COR-L47 (cell line): ENCODE results near the gene KIF26B.
A peak's percentile ranks its signal among the peaks of the same experiment; 100 is the strongest.

Experiments used
- DNase-seq: peaks from one replicate; lab custom pipeline; 2025; lab: John Stamatoyannopoulos, UW

Gene KIF26B

DNA sequence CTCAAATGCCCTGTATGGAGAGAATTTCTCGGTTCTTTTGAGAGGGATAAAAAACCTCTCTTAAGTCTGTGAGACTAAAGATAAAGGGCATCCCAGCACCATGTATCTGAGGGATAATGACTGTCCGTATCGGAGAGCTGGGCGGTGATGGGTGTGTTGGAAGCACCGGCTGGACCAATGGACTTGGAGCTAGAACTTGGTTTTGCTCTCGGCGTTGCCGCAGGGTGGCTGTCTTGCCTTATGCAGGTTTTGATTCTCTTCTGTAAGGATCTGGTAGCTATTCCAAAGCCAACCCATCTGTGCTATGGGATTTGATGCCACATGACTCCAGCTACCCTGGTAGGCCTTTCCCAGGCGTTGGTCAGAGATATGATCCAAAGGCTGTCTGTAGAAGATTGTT lies 348.8 kb downstream of the KIF26B start:
- no peak for DNase-seq

DNA sequence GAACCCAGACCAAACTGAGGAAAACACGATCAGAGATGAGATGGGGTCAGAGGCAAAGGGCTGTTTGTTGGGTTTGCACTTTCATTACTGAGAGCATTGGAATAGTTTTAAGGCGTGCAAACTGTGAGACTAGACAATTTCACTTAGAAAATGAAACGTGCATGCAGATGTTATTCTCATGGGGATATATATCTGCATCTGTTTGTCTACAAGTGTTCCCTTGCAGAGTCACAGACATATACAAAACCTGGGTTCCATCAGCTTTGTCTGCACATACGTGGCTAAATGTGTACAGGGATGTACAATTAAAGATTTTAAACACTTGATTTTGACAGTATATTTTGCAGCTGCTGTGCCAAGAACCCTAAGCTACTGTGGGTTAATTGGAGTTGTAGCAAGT lies 355.4 kb downstream of the KIF26B start:
- DNase-seq, result no peak

DNA sequence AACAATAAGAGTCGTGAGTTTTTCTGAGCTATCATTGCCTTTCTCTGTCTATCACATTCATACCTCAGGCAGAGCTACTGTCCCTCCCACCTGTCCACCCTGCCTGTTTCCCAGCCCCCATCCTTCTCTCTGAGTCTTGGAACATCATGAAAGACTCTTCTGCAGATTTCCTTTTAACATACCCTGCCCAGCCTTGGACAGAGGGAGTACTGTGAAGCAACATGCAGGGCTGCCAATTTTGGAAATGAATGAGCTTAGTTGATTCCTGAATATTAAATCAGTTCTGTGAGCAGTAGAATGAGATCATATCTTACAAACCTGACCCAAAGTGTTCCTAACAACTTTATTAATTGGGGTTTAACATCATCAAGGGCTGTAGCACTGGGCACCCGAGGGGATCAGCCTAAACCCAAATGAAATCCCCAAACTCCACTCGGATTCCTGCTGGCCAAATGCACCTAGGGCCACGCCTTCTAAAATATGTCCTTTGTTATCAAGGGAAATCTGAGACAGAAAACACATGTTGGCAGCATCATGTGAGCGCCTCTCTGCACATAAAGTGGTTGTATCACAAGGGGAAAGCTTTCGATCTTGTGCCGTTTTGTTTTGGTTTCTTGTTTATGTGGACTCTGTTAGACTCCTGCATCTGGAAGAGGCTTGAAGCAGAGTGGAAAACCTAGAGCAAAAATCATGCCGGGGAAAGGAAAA lies 357.6 kb downstream of the KIF26B start:
- peak; percentile 22 for DNase-seq

DNA sequence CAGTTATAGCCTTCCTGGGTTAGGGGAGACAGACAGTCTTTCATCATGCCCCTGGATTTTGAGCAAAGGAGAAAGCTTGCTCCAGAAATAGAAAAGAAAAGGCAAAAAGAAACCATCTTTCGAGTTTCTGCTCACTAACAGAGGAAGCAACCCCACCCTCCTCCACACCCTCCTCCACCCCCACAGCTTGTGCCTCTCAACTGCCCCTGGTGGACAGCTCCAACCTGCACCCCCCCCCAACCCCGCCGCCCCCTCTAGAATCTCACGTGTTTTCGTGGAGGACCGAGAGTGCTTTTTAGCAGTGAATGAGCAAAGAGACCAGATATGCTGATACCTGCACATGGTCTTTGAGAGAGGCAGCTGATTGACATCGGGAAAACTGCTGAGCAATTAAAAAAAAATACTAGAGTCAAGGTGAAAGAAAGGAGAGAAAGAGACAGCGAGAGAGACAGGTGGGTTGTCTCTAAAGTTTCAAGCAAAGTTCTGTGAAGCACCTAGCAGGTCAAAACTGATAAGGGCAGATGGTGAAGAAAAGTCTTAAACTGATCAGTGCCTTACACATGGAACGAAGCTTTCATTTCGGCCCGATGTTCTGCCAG lies 358.3 kb downstream of the KIF26B start:
- DNase-seq, result peak; percentile 73

DNA sequence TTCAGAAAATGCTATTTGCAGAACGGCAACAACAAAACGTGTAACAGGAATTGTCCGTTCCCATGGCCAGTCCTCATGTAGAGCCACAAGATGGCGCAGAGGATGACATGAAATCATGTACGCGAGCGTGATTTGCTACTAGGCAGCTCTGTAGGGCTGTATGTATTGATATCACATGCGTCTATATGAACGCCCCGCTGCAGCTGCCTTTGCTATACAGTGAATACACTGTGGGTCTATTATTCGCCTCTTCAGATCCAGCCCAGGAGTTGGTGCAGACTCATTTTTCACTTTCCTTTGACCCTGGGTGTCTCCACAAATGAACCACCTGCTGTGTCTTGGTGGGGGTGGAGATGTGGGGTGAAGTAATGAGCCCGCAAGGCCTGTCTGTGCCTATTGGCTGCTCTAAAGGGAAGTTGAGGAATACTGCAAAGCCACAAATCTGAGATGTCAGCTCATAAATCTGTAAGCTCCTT lies 361.5 kb downstream of the KIF26B start:
- peak; percentile 13 for DNase-seq

DNA sequence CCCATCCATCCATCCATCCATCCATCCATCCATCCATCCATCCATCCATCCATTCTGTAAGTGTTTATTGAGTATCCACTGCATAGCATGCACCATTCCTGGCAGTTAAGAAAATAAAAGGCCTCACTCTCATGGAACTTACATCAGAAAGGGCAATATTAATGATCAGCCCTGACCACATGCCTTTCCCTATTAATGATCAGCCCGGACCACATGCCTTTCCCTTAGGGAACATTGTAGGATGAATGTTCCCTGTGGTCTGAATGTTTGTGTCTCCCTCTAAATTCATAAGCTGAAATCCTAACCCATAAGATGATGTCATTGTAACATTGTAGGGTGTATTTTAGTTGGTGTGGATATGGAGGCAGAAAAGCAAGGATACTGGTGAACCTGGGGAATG lies 365.8 kb downstream of the KIF26B start:
- DNase-seq, result no peak

DNA sequence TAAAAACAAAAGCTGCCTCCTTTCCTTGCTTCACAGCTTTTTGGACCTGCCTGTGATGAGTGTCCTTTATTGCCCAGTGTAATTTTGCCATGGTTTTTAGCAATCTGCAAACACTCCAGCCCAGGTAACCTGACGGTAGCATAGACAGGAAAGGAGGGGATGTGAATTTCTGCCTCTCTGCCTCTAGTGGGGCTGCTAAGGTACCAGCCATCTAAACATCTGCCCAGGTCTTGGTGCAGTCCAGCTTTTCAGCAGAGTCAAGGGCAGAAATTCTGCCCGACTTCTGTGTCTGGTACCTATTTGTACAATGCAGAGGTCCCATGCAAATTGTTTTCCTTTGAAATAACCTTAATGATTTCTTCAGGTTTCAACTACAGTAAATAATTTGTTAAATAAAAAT lies 371.4 kb downstream of the KIF26B start:
- DNase-seq, result no peak

DNA sequence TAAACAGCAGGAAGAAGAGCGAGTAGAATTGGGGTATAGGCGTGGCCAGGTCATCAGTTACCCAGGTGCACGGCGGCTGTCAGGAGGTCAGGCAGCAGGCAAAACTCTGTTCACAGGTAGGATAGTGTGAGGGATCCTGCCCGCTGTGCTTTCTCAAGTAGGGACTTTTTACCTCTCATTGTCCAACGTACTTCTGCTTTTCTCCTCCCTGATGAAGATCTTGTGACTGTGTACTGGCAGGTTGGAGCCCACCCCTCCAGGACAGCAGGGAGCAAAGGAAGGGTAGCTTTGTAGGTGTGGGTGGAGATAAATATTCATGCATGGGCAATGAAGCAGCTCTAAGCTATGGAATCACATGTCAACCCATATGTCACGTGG lies 373.5 kb downstream of the KIF26B start:
- DNase-seq, result no peak

DNA sequence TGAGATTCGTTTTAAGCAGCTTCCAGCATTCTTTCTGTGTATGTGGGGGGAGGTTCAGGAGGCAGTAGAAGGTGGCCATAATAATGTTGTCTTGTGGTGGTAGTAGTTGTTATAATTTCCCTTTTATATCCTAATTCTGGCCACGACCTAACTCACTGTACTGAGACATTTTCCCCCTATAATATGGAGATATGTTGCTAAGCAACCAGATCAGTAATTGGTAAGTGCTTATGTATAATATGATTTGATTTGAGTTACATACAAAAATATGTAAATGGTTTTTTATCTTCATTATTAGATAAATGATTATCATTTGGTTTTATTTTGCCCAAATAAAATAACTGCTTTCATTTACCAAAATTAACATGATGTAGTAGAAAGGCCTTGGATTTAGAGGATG lies 376.2 kb downstream of the KIF26B start:
- DNase-seq, result no peak

DNA sequence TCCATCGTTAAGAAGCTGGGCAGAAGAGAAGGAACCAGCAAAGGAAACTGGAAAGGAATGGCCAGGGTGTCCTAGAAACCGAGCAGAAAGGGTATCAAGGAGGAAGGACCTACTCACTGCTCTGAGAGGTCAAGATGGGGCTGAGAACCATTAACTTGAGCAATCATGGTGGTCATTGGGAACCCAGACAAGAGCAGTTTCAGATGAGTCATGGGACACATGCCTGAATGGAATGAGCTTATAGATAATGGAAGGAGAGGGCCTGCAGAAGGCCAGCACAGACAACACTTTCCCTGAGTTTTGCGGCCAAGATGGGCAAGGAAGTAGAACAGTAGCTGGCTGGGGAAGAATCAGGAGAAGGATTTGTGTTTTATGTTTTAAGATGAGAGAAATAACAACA lies 383.2 kb downstream of the KIF26B start:
- DNase-seq, result no peak

DNA sequence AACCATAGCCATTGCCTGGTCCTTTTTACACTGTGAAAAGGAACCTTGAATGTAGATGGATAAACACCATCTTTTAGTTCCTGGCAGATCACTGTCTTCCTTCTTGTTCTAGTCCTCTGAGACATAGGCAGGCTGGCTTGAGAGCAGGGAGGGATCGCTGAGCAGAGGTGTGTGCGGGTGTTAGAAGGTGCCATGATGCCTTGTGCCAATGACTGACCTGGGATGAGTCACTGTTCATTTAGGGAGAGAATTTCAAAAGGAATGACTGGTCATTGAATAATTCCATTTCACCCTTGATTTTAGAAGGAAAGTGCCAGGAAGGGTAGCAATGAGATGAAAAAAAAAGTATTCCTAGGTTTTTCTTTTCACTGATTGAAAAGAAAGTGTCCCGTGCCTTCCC lies 383.9 kb downstream of the KIF26B start:
- DNase-seq, result no peak

DNA sequence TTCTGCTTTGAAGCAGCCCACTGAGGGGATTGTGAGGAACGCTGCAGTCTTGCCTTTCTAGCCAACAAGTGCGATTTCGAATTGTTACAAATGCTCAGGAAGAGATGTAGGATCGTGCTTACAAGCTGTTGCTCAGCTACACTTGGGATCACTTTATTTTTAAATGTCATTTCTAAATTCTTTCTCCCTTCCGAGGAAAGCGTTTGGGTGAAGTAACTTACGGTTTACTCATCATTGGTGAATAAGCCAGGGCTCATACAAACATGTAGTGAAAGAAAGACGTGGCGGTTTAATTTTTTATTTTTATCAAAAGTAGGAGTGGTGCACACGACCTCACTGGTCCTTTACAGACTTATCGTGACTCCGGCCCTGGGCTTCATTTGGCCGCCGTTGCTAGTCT lies 386.6 kb downstream of the KIF26B start:
- DNase-seq, result no peak

DNA sequence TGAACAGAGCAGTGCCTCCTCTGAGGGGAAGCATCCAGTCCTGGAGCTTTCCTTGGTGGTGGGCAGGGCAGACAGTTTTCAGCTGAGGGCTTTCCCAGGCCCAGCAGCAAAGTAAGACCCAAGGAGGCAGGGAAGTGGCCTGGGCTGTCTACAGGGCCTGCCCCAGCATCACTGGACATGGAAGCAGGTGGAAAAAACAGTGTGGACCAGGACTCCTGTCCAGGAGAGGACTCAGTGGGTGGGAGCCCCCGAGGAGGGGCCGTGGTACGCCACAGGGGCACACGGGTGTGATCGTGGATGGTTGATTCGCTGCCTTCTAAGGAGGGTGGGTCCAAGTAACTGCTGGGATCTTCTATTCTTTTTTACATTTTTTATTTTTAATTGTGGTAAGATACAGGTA lies 387.6 kb downstream of the KIF26B start:
- DNase-seq, result no peak

DNA sequence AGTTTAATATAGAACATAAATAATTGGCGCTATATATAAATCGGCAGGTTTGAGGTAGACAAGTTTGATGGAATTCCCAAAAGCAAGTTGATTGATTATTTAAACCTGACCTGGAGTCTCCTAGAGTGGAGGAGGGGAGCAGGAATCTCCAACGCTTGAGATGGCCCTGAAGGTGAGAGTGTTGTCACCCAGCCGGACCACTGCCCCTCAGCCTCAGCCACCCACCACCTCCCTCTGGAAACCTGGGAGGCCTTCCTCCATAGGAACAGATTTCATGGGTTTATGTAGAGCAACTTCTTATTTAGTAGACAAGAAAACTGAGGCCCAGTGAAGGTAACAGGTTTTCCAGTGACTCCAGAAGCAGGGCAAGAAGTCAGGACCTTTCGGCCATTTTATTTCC lies 389.5 kb downstream of the KIF26B start:
- DNase-seq, result no peak

DNA sequence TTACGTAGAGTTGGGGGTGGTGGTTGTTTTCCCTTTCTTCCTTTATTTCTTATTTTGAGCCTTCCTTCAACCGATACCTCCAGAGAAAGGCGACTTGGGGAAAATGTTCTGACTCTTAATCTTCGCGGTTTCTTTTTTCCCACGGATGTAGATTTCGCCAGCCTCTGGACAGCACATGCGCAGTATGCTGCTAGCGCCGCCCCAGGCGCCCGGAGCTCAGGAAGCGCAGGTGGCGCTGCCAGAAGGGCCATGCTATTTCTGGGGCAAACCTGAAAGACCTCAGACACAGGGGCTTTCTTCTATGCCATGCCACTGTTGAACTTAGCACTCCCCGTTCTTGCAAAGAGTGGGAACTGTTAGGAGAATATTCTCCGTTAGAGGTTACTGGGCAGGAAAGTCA lies 392.1 kb downstream of the KIF26B start:
- no peak for DNase-seq

DNA sequence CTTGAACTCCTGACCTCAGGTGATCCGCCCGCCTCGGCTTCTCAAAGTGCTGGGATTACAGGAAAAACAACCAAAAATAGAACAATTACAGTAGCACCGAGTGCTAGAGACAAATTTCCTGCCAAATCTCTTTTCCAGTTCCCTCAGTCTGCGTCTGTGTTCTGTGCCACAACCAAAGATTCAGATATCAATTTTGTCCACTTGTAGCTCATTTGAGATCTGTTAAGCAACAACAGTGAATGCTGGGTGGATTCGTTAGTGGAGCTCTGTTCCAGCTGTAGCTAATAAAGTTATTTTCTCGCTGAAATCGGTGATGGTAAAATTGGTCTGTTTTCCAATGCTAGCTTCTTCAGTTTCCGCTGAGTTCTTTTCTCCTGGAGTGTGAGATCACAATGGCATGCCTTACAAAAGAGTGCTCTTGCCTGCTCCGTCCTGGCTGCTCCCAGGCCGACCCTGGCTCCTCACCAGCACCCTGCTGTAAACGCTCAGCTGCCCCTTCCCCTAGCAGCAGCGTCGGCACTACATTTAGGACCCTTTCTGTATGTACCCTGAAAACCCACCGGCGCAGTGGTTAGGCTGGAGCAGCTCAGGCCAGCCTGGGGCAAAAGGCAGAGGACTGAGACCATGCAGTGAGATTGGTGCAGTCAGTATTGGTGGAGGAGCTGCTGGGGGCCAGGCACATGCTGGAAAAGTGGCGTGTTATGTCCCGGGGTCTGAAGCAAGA lies 395.4 kb downstream of the KIF26B start:
- DNase-seq, result no peak

DNA sequence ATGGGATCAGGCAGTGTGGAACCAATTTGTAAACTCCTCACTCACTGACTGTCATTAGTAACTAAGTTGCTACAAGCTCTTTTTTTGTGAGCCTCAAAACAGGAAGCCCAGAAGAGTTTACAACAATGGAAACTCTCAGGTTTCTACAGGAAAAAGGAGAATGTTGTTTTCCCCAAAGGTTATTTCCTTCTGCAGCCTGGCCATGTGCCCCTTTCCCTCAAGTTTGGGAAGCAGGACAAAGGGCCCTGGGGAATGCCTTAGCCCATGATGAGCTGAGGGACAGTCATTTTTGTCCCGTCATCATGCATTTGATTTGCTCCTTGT lies 395.9 kb downstream of the KIF26B start:
- DNase-seq, result no peak

DNA sequence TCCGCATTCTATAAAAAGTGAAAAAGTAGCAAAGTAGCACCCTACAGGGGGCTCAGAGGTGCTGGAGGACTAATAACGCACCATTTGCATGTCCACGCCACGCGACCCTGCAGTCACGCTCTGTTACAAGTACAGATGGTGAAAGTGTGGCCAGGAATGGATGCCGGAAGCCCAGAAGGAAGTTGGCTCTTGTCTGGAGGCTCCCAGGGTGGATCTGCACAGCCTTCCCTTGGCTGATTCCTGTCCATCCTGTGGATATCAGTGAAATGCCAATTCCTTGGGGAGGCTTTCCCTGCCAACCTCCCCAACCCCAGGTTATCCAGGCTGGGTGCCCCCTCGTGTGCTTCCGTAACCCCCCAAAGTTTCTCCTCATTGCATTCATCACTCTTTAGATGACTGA lies 396.8 kb downstream of the KIF26B start:
- DNase-seq, result no peak

DNA sequence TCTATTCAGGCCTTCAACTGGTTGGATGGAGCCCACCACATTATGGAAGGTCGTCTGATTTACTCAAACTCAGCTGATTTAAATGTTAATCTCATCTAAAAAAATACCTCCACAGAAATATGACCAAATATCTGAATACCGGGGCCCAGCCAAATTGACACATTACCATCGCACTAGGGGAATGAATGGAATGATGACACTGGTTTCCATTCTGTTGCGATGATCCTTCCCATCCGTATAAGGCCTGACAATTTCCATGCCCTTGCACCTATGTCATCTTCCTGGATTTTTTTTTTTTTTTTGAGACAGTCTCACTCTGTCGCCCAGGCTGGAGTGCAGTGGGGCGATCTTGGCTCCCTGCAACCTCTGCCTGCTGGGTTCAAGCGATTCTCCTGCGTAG lies 397.5 kb downstream of the KIF26B start:
- no peak for DNase-seq

DNA sequence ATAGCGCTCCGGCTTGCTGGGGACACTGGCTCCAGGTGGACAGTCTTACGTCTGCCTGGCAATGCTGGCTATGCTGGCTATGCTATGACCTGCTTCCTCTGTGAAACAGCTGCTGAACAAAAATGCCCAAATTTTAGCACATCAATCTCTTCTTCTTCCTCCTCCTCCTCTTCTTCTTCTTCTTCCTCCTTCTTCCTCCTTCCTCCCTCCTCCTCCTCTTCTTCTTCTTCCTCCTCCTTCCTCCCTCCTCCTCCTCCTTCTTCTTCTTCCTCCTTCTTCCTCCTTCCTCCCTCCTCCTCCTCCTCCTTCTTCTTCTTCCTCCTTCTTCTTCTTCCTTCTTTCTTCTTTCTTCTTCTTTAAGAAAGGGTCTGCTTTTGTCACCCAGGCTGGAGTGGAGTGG lies 401.3 kb downstream of the KIF26B start:
- no peak for DNase-seq

DNA sequence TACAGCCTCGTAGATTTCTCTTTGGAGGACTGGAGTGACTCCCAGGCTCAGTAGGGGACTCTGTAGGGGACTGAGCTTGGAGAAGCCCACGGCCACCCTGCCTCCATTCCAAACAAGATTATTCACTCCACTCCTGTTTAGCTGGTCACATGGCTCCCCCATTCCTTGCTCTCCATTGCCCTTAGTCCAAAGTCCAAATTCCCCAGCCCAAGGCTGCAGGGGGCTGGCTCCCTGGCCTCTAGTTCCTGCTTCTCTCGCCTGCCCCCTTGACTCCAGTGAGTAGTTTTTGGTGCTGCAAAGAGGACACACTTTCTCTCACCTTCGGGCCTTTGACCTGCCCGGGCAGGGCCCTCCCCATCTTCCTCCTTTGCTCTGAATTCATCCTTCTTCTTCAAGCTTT lies 403.3 kb downstream of the KIF26B start:
- no peak for DNase-seq

DNA sequence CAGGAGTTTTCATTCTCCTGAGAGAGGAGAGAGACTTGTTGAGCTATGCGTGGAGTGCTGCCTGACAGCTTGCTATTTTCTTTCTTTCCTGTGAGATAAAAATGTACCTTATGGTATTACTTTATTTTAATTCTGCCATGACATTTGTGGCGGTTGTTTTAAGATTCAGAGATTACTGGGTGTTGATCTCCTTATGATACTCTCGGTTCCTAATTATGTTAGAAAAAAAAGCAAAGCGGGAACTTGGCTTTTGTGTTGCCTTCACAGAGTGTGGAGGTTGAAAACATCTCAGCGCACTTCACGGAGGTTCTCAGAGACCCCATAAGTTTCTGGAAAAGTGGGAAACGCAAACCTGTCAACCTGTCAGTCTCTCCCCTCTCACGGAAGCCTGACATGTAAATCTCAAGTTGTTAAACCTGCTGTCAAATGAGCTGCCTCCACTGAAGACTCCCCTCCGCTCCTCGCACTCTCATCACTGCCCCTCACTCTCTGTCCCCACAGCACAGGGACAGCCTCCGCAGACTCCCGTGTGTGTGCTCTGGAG lies 405.6 kb downstream of the KIF26B start:
- DNase-seq, result no peak

DNA sequence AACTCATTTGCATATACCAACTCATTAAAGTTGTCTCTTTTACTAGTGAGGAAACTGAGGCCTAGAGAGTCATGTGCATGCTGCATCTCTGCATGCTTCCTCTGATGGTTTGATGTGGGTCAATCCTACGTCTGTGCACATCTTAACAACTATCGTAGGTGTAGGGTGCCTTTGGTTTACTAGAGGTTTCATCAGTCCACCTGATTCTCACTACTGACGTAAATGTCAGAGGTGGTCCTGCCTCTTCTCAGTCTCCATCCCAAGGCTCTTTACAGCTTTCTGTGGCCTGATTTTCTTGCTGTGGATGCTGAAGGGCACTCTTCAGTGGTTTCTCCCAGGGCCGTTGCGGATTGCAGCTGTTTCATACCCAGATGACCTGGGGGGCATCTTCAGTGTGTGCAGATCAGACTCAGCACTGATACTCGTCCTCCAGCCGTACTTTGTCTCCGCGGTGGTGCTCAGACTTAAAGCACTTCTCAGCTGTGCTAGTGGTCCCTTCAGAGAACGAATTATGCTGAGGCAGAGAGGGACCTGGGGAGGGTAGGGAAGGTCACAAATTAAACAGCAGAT lies 407.0 kb downstream of the KIF26B start:
- no peak for DNase-seq
